ENCODE data around the gene PARD3.

Gene PARD3

DNA sequence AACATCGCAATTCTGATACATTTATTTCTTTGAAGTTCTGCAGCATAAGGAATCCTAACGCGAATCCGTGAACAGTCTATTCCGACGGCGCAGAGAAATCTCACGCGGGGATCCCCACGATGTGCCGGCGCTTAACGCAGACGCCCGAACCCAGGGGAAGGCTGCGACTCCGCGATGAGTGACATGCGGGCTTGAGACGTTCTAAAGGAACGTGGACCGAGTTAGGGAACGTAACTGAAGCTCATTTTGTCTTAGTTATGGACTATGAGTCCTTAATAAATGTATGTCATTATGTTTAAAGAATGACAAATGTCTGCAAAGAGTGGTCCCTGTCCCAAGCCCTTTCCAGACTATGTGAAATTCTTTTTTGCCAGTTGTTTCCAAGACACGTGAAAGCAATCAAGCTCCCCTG, 995 bp upstream of the PARD3 start:
- Histone ChIP-seq H3K9ac (peak overlapping the region; percentile 33; the same call in 1 of the 2 replicates), H3K4me2 (peak overlapping the region; percentile 73), H3K79me2 (ENCODE audit: insufficient read depth, low read depth) (peaks cover 32% of the 10 kb centered on the region; the same call in 1 of the 2 replicates), H3K4me1 (ENCODE audit: low read depth, poor library complexity, severe bottlenecking) (peaks cover 32% of the 10 kb centered on the region), H3K27me3 (ENCODE audit: insufficient read depth, low read depth) (peaks cover 10% of the 10 kb centered on the region; the same call in 1 of the 2 replicates), H2AFZ (ENCODE audit: low read depth) (peak overlapping the region; percentile 98), H3K4me3 (IDR thresholded peaks at IDR 0.05; ENCODE audit: insufficient read depth, low read depth, low read length) (no peak overlapping the region), H3K36me3 (ENCODE audit: insufficient read depth) (no peaks in the 10 kb centered on the region), H3K27ac (no peak overlapping the region), H4K20me1 (ENCODE audit: insufficient read depth) (no peaks in the 10 kb centered on the region; the same call in none of the 2 replicates)
- TF ChIP-seq, protein P1, sequence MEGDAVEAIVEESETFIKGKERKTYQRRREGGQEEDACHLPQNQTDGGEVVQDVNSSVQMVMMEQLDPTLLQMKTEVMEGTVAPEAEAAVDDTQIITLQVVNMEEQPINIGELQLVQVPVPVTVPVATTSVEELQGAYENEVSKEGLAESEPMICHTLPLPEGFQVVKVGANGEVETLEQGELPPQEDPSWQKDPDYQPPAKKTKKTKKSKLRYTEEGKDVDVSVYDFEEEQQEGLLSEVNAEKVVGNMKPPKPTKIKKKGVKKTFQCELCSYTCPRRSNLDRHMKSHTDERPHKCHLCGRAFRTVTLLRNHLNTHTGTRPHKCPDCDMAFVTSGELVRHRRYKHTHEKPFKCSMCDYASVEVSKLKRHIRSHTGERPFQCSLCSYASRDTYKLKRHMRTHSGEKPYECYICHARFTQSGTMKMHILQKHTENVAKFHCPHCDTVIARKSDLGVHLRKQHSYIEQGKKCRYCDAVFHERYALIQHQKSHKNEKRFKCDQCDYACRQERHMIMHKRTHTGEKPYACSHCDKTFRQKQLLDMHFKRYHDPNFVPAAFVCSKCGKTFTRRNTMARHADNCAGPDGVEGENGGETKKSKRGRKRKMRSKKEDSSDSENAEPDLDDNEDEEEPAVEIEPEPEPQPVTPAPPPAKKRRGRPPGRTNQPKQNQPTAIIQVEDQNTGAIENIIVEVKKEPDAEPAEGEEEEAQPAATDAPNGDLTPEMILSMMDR (conservative IDR thresholded peaks at IDR 0.05; ENCODE audit: low read depth, low read length): no peak

DNA sequence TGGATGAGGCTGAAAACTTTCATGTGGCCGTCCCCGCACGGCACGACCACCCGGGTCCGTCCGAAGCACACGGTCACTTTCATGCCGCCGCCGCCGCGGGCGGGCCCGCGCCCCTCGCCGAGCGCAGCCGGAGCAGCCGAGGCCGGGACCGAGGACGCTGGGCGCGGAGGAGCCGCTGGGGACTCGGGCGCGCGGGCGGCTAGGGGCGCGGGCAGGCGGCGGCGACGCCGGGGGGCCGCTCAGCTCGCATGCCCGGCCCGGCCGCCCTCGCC, 247 bp downstream of the PARD3 start:
- peaks cover 45% of the 10 kb centered on the region for H3K4me1 ChIP-seq (ENCODE audit: low read depth, poor library complexity, severe bottlenecking)
- peaks cover 10% of the 10 kb centered on the region; the same call in 1 of the 2 replicates for H3K27me3 ChIP-seq (ENCODE audit: insufficient read depth, low read depth)
- H4K20me1 ChIP-seq (ENCODE audit: insufficient read depth): no peaks in the 10 kb centered on the region; the same call in none of the 2 replicates
- H3K9ac ChIP-seq: peak overlapping the region; percentile 68
- H3K4me3 ChIP-seq (IDR thresholded peaks at IDR 0.05; ENCODE audit: insufficient read depth, low read depth, low read length): no peak overlapping the region
- peaks cover 43% of the 10 kb centered on the region; the same call in 1 of the 2 replicates for H3K79me2 ChIP-seq (ENCODE audit: insufficient read depth, low read depth)
- TF ChIP-seq, protein P1 (conservative IDR thresholded peaks at IDR 0.05; ENCODE audit: low read depth, low read length): no peak
- H3K4me2 ChIP-seq: no peak overlapping the region
- H3K36me3 ChIP-seq (ENCODE audit: insufficient read depth): no peaks in the 10 kb centered on the region
- H2AFZ ChIP-seq (ENCODE audit: low read depth): peak overlapping the region; percentile 47; the same call in 1 of the 2 replicates
- H3K27ac ChIP-seq: peak overlapping the region; percentile 42; the same call in 1 of the 2 replicates

DNA sequence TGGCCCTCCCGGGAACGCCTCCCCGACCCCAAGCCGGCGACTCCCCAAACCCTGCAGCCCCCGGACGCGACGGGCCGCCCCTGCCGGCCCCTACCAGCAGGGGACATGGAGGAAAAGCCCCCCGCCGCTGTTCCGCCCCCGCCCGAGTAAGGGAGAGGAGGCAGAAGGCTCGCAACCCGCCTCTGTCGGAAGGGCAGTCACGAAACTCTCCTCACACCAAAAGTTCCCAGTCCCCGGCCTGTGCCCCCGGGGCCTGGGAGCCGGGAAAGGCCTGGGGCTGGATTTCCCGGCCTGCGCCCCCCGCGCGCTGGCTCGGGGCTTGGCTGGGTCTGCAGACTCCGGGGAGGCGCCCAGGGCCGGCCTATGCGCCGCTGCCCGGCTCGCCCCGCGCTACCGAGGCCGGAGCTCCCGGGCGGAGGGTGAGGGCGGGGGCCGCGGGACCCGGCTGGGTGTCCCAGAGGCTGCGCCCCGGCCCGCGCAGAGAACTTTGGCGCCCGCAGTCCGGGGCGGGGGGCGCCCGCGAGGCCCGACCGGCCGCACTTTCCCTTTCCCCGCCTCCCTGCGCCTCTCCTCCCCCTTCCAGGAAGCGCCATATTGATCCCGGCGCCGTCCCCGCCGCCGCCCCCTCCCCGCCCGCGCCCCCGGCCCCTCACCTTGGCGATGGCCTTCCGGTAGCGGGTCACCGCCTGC, 728 bp downstream of the PARD3 start:
- peaks cover 3% of the 10 kb centered on the region for H4K20me1 ChIP-seq (ENCODE audit: insufficient read depth)

DNA sequence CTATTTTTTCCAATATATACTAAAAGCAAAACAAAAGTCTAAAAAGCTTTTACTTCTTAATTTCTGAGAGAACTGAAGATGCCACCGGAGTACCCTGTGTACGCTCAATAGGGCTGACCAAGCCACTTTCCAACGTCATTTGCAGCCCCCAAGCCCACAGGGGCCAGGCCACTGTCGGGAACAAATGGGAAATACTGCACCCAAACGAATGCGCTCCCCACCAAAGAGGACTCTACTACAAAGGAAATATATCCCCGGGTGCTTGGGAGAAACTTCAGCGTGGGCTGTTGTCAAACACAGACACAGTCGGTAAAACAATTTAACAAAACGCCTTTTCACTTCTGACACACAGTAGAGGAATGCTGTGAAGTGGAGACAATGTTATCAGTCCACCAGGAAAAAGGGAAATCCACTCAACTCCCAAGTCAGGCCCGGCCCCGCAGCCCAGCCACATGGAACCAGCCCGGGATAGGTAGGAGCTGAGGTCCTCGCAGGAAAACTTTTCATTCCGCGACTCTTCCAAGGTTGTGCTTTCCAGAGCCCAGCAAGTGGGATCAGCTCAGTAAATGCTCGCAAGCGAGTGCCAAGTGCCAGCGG, 1.4 kb downstream of the PARD3 start:
- Histone ChIP-seq H3K4me1 (ENCODE audit: low read depth, poor library complexity, severe bottlenecking) (peaks cover 56% of the 10 kb centered on the region), H3K4me3 (IDR thresholded peaks at IDR 0.05; ENCODE audit: insufficient read depth, low read depth, low read length) (no peak overlapping the region), H3K27me3 (ENCODE audit: insufficient read depth, low read depth) (peaks cover 10% of the 10 kb centered on the region; the same call in 1 of the 2 replicates), H3K79me2 (ENCODE audit: insufficient read depth, low read depth) (peaks cover 54% of the 10 kb centered on the region), H2AFZ (ENCODE audit: low read depth) (peak overlapping the region; percentile 47; the same call in 1 of the 2 replicates), H3K9ac (peak overlapping the region; percentile 68), H3K36me3 (ENCODE audit: insufficient read depth) (no peaks in the 10 kb centered on the region), H3K27ac (no peak overlapping the region), H3K4me2 (peak overlapping the region; percentile 80), H4K20me1 (ENCODE audit: insufficient read depth) (peaks cover 9% of the 10 kb centered on the region)
- TF ChIP-seq, protein P1 (conservative IDR thresholded peaks at IDR 0.05; ENCODE audit: low read depth, low read length): no peak

More for the DNA sequence above, 728 bp downstream of the PARD3 start:
- no peaks in the 10 kb centered on the region for H3K36me3 ChIP-seq (ENCODE audit: insufficient read depth)
- no peak overlapping the region for H3K4me3 ChIP-seq (IDR thresholded peaks at IDR 0.05; ENCODE audit: insufficient read depth, low read depth, low read length)
- H3K27ac ChIP-seq: peak overlapping the region; percentile 42; the same call in 1 of the 2 replicates
- peak overlapping the region; percentile 68 for H3K9ac ChIP-seq
- H3K4me1 ChIP-seq (ENCODE audit: low read depth, poor library complexity, severe bottlenecking): peaks cover 49% of the 10 kb centered on the region
- TF ChIP-seq, protein P1 (conservative IDR thresholded peaks at IDR 0.05; ENCODE audit: low read depth, low read length): no peak
- peak overlapping the region; percentile 47; the same call in 1 of the 2 replicates for H2AFZ ChIP-seq (ENCODE audit: low read depth)
- H3K4me2 ChIP-seq: peak overlapping the region; percentile 80
- H3K79me2 ChIP-seq (ENCODE audit: insufficient read depth, low read depth): peaks cover 48% of the 10 kb centered on the region
- peaks cover 10% of the 10 kb centered on the region; the same call in 1 of the 2 replicates for H3K27me3 ChIP-seq (ENCODE audit: insufficient read depth, low read depth)

Data from KMS-11 (cell line).